HL-60 (cell line): ENCODE results near the gene TAF1C.

Experiments
- CTCF ChIP-seq: IDR thresholded peaks from one replicate; pipeline ENCODE4 v1.5.1; 2011; ENCODE audit warnings: low read length, control low read depth, inconsistent platforms; ENCODE audit not compliant: insufficient read depth
- GABPA ChIP-seq: IDR thresholded peaks from 2 replicates; pipeline ENCODE4 v1.6.1; 2012; ENCODE audit warnings: low read depth
- POLR2AphosphoS5 ChIP-seq: IDR thresholded peaks from 2 replicates; pipeline ENCODE4 v1.6.1; 2012; ENCODE audit warnings: low read depth
- REST ChIP-seq: IDR thresholded peaks from 2 replicates; pipeline ENCODE4 v1.6.1; 2012; ENCODE audit warnings: low read depth; ENCODE audit not compliant: insufficient replicate concordance

- TF ChIP-seq CTCF = no peak
- no peak for TF ChIP-seq POLR2AphosphoS5
- no peak for TF ChIP-seq REST
- no peak for TF ChIP-seq GABPA
Observed at GRCh38 chr16:84153660-84154214, 33.1 kb downstream of the TAF1C start.
